Ascending aorta (tissue), 2 donors: ENCODE results near the gene OGDH. TPM values are rescaled to one million over a fixed set of nuclear protein-coding genes. Genes with fewer than 3 reads are reported as not detected.

Source experiments
- DNase-seq, 2 donors: peaks; one replicate each; pipeline ENCODE4 v3.0.0-alpha.2; 2019; ENCODE audit warnings: low spot score in 2 of 2
- H3K27ac ChIP-seq, 2 donors: fragments of 200-600 bp; sonication (generic); one replicate each; pipeline ENCODE4 v1.5.1; 2016 to 2017; ENCODE audit warnings: mild to moderate bottlenecking in 1 of 2
- H3K27me3 ChIP-seq: fragments of 200-600 bp; sonication (generic); one replicate; pipeline ENCODE4 v1.5.1; 2017
- H3K36me3 ChIP-seq, 2 donors: fragments of 200-600 bp; sonication (generic); one replicate each; pipeline ENCODE4 v1.5.1; 2016
- H3K4me1 ChIP-seq, 2 donors: fragments of 200-600 bp; sonication (generic); one replicate each; pipeline ENCODE4 v1.5.1; 2016 to 2017; ENCODE audit warnings: mild to moderate bottlenecking in 1 of 2
- H3K4me3 ChIP-seq, 2 donors: fragments of 200-600 bp; sonication (generic); one replicate each; pipeline ENCODE4 v1.5.1; 2016 to 2017; ENCODE audit warnings: mild to moderate bottlenecking in 1 of 2
- H3K9me3 ChIP-seq, 2 donors: fragments of 200-600 bp; sonication (generic); one replicate each; pipeline ENCODE4 v1.5.1; 2016
- intact Hi-C: fragments of 100-400 bp; cut with DNase I; formaldehyde crosslinking; loops from one replicate; pipeline ENCODE4 v1.15.1; 2023
- total RNA-seq: library from RNA; depleted of rRNA; stranded (reverse); fragments of >200 nt; gene quantifications from one replicate; pipeline ENCODE4 v1.1.0, GENCODE V29; 2016
- TF ChIP-seq, protein P1 (sequence below), 3 experiments: fragments of 200-600 bp in 2 of 3; fragments of 450-650 bp in 1 of 3; sonication (generic) in 2 of 3; IDR thresholded peaks; one replicate each; pipeline ENCODE4 v1.5.1; 2016 to 2019; ENCODE audit warnings: antibody characterized with exemption in 3 of 3, mild to moderate bottlenecking in 1 of 3, moderate library complexity in 1 of 3

OGDH gene
- total RNA-seq, 1 donor from 2014 or later = 117 TPM

DNA sequence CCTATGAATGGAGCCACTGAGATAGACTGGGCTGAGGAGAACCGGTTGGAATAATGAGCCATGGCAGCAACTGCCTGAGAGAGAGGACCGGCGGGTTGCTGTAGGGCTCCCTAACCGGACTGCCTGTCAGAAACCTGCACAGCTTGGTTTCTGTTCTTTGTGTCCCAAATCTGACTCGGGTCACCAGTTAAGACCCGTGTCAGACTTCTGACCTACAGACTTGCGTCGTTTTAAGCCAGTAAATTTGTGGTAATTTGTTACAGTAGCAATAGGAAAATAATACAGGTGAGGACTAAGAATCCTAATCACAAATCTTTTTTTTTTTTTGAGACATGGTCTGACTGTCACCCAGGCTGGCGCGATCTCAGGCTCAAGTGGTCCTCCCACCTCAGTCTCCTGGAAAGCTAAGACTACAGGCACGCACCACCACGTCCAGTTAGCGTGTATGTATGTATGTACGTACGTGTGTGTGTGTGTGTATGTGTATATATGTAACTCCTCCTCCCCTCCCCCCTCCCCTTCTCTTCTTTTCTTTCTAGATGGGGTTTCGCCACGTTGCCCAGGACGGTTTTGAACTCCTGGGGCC lies 32.0 kb upstream of the OGDH start:
- intact Hi-C loops = loop anchor here (1.0 to 10.0 kb wide), 4 partner anchors 8 to 540 kb away; partner anchors contain the start of genes PPIA, TBRG4 and TMED4
- H3K4me1 ChIP-seq = peaks cover 8 to 18% of the 10 kb centered on the region in 2 donors
- H3K4me3 ChIP-seq = peak overlapping the region; percentile 87 to 97
- TF ChIP-seq, protein P1, sequence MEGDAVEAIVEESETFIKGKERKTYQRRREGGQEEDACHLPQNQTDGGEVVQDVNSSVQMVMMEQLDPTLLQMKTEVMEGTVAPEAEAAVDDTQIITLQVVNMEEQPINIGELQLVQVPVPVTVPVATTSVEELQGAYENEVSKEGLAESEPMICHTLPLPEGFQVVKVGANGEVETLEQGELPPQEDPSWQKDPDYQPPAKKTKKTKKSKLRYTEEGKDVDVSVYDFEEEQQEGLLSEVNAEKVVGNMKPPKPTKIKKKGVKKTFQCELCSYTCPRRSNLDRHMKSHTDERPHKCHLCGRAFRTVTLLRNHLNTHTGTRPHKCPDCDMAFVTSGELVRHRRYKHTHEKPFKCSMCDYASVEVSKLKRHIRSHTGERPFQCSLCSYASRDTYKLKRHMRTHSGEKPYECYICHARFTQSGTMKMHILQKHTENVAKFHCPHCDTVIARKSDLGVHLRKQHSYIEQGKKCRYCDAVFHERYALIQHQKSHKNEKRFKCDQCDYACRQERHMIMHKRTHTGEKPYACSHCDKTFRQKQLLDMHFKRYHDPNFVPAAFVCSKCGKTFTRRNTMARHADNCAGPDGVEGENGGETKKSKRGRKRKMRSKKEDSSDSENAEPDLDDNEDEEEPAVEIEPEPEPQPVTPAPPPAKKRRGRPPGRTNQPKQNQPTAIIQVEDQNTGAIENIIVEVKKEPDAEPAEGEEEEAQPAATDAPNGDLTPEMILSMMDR (IDR thresholded peaks at IDR 0.05) = no peak
- no peaks in the 10 kb centered on the region for H3K9me3 ChIP-seq
- DNase-seq = no peak
- peaks cover 39 to 52% of the 10 kb centered on the region in 2 donors for H3K36me3 ChIP-seq
- H3K27ac ChIP-seq = peak overlapping the region; percentile 89 to 95
- no peaks in the 10 kb centered on the region for H3K27me3 ChIP-seq

DNA sequence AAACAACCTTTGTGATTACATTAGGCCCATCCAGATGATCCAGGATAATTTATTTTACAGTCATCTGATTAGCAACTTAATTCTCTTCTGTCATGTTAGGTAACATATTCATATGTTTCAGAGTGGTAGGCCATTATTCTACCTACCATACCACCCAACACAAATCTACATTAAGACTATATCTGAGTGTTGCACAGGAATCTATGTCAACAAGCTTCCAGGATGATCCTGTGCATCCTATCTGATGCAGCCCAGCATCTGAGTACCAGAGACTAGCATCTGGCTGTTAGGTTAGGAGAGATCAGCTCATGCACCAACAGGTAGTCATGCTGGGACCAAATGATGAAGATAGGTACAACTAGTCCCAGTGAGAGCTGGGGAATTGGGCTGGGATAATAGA lies 31.4 kb upstream of the OGDH start:
- Histone ChIP-seq H3K36me3 (peaks cover 36 to 52% of the 10 kb centered on the region in 2 donors), H3K4me1 (peaks cover 8 to 19% of the 10 kb centered on the region in 2 donors)
- TF ChIP-seq, protein P1 (IDR thresholded peaks at IDR 0.05) = no peak

DNA sequence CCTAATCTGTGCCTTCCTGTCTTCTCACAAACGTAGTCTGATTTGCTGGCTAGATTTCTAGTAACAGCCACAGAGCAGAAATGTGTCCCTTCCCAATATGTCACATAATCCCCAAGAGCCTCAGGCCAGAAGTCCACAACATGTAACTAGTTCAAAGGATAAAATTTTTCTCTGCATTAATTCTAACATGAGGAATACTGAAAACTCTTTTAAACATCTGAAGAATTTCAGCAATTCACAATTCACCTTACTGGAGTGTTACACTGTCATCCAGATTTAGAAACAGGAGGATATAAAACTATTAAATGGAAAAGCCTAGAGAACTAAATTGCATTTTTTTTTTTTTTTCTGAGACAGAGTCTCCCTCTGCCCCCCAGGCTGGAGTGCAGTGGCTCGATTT lies 30.2 kb upstream of the OGDH start:
- Histone ChIP-seq H3K36me3 (peaks cover 28 to 47% of the 10 kb centered on the region in 2 donors), H3K27me3 (no peaks in the 10 kb centered on the region), H3K4me1 (peaks cover 14 to 30% of the 10 kb centered on the region in 2 donors), H3K27ac (no peak overlapping the region), H3K9me3 (no peaks in the 10 kb centered on the region), H3K4me3 (no peak overlapping the region)
- TF ChIP-seq, protein P1 (IDR thresholded peaks at IDR 0.05) = no peak
- DNase-seq = no peak
- intact Hi-C loops = loop anchor here (10.0 kb wide), 1 partner anchor 539 kb away; the partner anchor contains the start of gene TBRG4

More for the DNA sequence above, 31.4 kb upstream of the OGDH start:
- Histone ChIP-seq H3K9me3 (no peaks in the 10 kb centered on the region), H3K27me3 (no peaks in the 10 kb centered on the region), H3K4me3 (no peak overlapping the region), H3K27ac (no peak overlapping the region)
- no peak for DNase-seq
- intact Hi-C loops = loop anchor here (2.0 to 10.0 kb wide), 3 partner anchors 222 to 540 kb away; partner anchors contain the start of genes PPIA and TBRG4

DNA sequence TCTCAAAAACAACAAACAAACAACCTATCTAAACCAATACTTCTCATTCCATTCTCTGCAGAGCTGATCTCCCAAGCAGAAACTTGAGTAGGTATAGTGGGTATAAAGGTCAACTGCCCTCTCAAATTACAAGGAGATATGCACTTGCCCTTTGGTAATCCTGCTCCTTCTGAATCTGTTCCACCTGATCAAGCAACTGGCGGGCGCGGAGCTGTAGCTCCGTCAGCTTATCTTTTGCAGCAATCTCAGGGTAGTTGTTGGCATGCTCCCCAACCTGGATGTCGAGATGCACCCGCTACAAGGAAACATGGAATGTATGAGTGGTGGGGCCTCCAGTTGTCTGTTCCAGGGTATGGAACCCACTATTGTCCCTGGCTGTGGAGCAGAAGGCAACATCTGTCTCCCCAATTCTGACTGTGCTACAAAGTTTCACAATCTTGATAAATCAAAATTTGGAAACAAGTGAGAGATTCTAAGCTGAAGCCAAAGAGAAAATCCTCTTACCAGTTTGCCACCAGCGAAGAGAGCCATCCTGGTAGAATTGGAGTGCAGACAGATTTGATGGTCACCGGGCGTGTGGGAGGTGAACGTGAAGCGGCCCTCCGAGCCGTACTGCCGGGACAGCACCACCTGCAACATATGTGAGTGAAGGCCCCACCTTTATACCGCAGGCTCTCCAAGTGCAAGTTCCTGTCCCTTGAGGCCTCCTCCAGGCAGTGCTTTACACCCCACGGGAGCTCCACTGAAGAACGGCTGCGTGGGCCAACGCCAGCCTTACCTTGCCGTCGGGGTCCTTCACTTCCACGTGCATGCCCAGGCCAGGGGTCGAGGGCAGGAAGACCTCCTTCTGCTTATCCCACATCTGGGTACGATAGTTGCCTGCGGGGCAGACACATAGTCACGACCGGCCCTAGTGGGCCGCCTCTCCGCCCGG lies 25.2 kb upstream of the OGDH start:
- Histone ChIP-seq H3K9me3 (no peaks in the 10 kb centered on the region), H3K27ac (peak overlapping the region; percentile 88 to 97), H3K27me3 (no peaks in the 10 kb centered on the region), H3K4me1 (peaks cover 6 to 17% of the 10 kb centered on the region in 2 donors), H3K36me3 (peaks cover 16 to 27% of the 10 kb centered on the region in 2 donors), H3K4me3 (peak overlapping the region; percentile 92 to 96)
- TF ChIP-seq, protein P1 (IDR thresholded peaks at IDR 0.05) = no peak
- no peak for DNase-seq
- intact Hi-C loops = loop anchor here (5.0 to 10.0 kb wide), 3 partner anchors 324 to 706 kb away; no protein-coding TSS in a partner anchor

DNA sequence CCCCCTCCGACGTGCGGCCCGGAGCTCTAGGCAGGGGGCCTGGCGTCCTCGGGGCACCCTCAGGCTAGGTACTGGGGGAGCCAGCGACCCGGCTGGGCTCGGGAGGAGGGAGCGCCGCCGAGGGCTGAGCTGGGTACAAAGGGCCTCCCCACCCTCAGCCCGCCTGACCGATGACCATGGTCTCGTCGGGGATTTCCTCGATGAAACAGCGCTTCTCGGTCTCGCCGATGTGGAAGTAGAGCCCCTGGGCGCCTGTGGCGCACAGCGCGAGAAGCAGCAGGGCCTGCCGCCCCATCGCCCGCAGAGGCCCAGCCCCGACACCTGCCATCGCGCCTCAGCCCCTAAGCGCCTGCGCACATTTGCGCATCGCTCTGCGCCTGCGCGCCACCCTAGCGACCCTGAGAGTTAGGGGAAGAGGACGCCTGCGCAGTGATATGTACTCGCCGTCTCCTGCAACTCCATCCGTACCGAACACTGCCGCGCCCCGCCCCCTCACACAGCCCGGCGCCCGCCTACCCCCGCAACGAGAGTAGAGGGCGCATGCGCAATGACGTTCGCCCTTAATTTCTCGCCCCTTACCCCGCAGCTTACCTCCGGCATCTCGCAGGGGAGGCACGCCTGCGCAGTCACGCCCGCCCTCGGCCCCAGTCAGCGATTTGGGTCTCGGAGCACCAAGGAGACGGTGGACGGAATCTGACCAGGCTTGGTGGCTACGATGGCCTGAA lies 24.4 kb upstream of the OGDH start, which contains the start of gene TMED4:
TMED4 (minus strand) TSS at position 353 of the 725 bp plus-strand sequence; CDS start at position 328, 25 bp downstream.
- DNase-seq = peak; percentile 98 to 100
- peak within 1 kb of the TSS; percentile 88 to 97 for H3K27ac ChIP-seq
- H3K36me3 ChIP-seq = peaks cover 16 to 27% of the 10 kb centered on the region in 2 donors
- TF ChIP-seq, protein P1 (IDR thresholded peaks at IDR 0.05) = no peak
- intact Hi-C loops = loop anchor here (1.0 to 10.0 kb wide), 9 partner anchors 8 to 707 kb away; partner anchors contain the start of genes OGDH, PURB and ZMIZ2
- peaks cover 6 to 17% of the 10 kb centered on the region in 2 donors for H3K4me1 ChIP-seq
- no peaks in the 10 kb centered on the region for H3K9me3 ChIP-seq
- no peaks in the 10 kb centered on the region for H3K27me3 ChIP-seq
- H3K4me3 ChIP-seq = peak within 1 kb of the TSS; percentile 92 to 96
